CD4-positive, alpha-beta T cell (primary cell): Measurements from ENCODE around the gene NPTX2. TPM values are rescaled to one million over a fixed set of nuclear protein-coding genes. Genes with fewer than 3 reads are reported as not detected.

Experiments used
- ATAC-seq: fragments of 200-7000 bp; cut with Tn5 transposase; one replicate; pipeline ENCODE4 v1.10.0; 2022; ENCODE audit warnings: mild to moderate bottlenecking; ENCODE audit not compliant: poor library complexity
- CTCF ChIA-PET: fragments of 350-600 bp; sonication (Branson Sonifier 250); formaldehyde crosslinking; loops from one replicate; lab custom pipeline; 2021; ENCODE audit warnings: antibody characterized with exemption, inconsistent platforms; lab: Charles Lee
- POLR2A ChIA-PET: fragments of 350-600 bp; sonication (Branson Sonifier 250); formaldehyde crosslinking; loops from one replicate; lab custom pipeline; 2021; ENCODE audit warnings: antibody characterized with exemption, inconsistent platforms; lab: Charles Lee
- DNase-seq, 14 experiments: peaks; one replicate each; pipeline ENCODE4 v3.0.0-alpha.2; 2013 to 2020; ENCODE audit warnings: mixed read lengths in 2 of 14
- H3K27ac ChIP-seq, 2 donors: one replicate each; pipeline versions ENCODE4 v1.5.1 to v1.7.0; 2013; ENCODE audit warnings: low read length in 2 of 2, low read depth in 1 of 2, mild to moderate bottlenecking in 1 of 2
- H3K27me3 ChIP-seq, 2 experiments: 1 replicate in 1 of 2; 2 replicates in 1 of 2; pipeline versions ENCODE4 v1.6.1 to v1.7.0; 2013; ENCODE audit warnings: low read length in 2 of 2, control low read depth in 1 of 2, mild to moderate bottlenecking in 1 of 2, moderate library complexity in 1 of 2; ENCODE audit not compliant: insufficient read depth in 2 of 2, control insufficient read depth in 1 of 2
- H3K36me3 ChIP-seq: one replicate; pipeline ENCODE4 v1.6.1; 2013; ENCODE audit warnings: low read length, control low read depth; ENCODE audit not compliant: insufficient read depth
- H3K4me1 ChIP-seq: one replicate; pipeline ENCODE4 v1.6.1; 2013; ENCODE audit warnings: low read length, control low read depth; ENCODE audit not compliant: insufficient read depth
- H3K4me3 ChIP-seq: one replicate; pipeline ENCODE4 v1.5.1; 2013; ENCODE audit warnings: mild to moderate bottlenecking, low read length, moderate library complexity
- H3K9me3 ChIP-seq, 2 experiments: 1 replicate in 1 of 2; 2 replicates in 1 of 2; pipeline versions ENCODE4 v1.6.1 to v1.7.0; 2013; ENCODE audit warnings: low read length in 2 of 2, mild to moderate bottlenecking in 2 of 2, control low read depth in 1 of 2, moderate library complexity in 1 of 2; ENCODE audit not compliant: control insufficient read depth in 1 of 2, insufficient read depth in 1 of 2
- H3K27ac Mint-ChIP-seq: one replicate; pipeline ENCODE4 v1.8.0; 2020; ENCODE audit warnings: mixed read lengths
- H3K27me3 Mint-ChIP-seq: one replicate; pipeline ENCODE4 v1.8.0; 2021; ENCODE audit warnings: mixed read lengths
- H3K36me3 Mint-ChIP-seq: one replicate; pipeline ENCODE4 v1.8.0; 2021; ENCODE audit warnings: low read depth, mixed read lengths
- H3K4me1 Mint-ChIP-seq: one replicate; pipeline ENCODE4 v1.8.0; 2021; ENCODE audit warnings: low read depth, mixed read lengths
- H3K4me3 Mint-ChIP-seq: one replicate; pipeline ENCODE4 v1.8.0; 2020; ENCODE audit warnings: mild to moderate bottlenecking, mixed read lengths
- H3K9me3 Mint-ChIP-seq: one replicate; pipeline ENCODE4 v1.8.0; 2020; ENCODE audit warnings: mixed read lengths
- CTCF ChIP-seq: fragments of 200-600 bp; IDR thresholded peaks from one replicate; pipeline ENCODE4 v1.8.0; 2022; ENCODE audit warnings: antibody characterized with exemption, mild to moderate bottlenecking
- intact Hi-C, 2 experiments: fragments of 100-400 bp; cut with DNase I in 1 of 2; cut with micrococcal nuclease in 1 of 2; formaldehyde crosslinking; loops; one replicate each; pipeline versions ENCODE4 v1.15.1 to v1.9.0; 2023 to 2025; cut with DNase I, micrococcal nuclease
- total RNA-seq, 174 experiments: library from RNA in 2 of 174; stranded (reverse) in 2 of 174; gene quantifications; one replicate each; pipeline ENCODE4 v1.2.3 and lab custom pipeline; 2021 to 2026

The NPTX2 gene
- total RNA-seq, 2 experiments from 2014 or later = not detected

- H3K9me3 ChIP-seq = peaks cover 0 to 30% of the 10 kb centered on the region in 2 experiments
- no peaks in the 10 kb centered on the region for H3K36me3 ChIP-seq
- no peak overlapping the region for H3K27ac Mint-ChIP-seq
- TF ChIP-seq CTCF = no peak
- intact Hi-C loops = no loop called here
- H3K4me3 ChIP-seq = no peak overlapping the region
- no peaks in the 10 kb centered on the region for H3K36me3 Mint-ChIP-seq
- ATAC-seq (no peak), DNase-seq (no peak)
- no peaks in the 10 kb centered on the region for H3K4me1 Mint-ChIP-seq
- ChIA-PET POLR2A (no interaction called here), CTCF (no interaction called here)
- no peak overlapping the region for H3K4me3 Mint-ChIP-seq
- H3K27ac ChIP-seq = no peak overlapping the region
- no peaks in the 10 kb centered on the region for H3K4me1 ChIP-seq
- peaks cover 8% of the 10 kb centered on the region for H3K9me3 Mint-ChIP-seq
- no peaks in the 10 kb centered on the region for H3K27me3 ChIP-seq
- H3K27me3 Mint-ChIP-seq = no peaks in the 10 kb centered on the region
Measured at GRCh38 chr7:98670186-98670585, 53.1 kb downstream of the NPTX2 start.

DNA sequence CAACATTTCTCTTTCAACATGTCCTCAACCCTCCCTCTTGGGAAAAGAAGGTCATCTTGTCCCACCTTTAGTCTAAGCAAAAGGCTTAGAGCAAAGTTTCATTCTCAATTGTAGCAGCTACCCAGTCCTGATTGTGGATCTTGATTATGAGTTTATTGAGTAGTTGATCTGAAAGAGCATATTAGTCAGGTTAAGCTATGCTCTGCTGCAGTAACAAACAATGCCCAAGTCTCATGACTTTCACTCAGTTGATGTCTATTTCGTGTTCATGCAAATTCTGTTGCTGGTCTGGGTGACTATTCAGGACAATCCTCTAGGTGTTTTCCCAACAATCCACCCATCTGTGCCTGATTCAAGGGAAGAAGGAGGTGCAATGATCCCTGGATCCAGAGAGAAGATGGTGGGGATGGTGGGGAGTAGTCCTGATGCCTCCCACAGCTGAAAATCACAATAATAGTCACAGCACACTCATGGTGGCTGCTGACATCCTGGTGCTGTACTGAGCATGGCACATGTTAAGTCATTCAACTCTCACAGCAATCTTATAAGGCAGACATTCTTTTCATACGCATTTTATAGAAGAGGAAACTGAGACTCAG is 54.7 kb downstream of the NPTX2 start:
- Mint-ChIP-seq H3K36me3 (no peaks in the 10 kb centered on the region), H3K4me1 (no peaks in the 10 kb centered on the region), H3K27me3 (no peaks in the 10 kb centered on the region), H3K9me3 (peaks cover 8% of the 10 kb centered on the region), H3K4me3 (no peak overlapping the region), H3K27ac (no peak overlapping the region)
- Histone ChIP-seq H3K36me3 (no peaks in the 10 kb centered on the region), H3K4me1 (no peaks in the 10 kb centered on the region), H3K27me3 (no peaks in the 10 kb centered on the region), H3K4me3 (no peak overlapping the region), H3K27ac (no peak overlapping the region), H3K9me3 (peaks cover 0 to 30% of the 10 kb centered on the region in 2 experiments)
- intact Hi-C loops = no loop called here
- DNase-seq (no peak), ATAC-seq (no peak)
- TF ChIP-seq CTCF = no peak
- ChIA-PET POLR2A (no interaction called here), CTCF (no interaction called here)

DNA sequence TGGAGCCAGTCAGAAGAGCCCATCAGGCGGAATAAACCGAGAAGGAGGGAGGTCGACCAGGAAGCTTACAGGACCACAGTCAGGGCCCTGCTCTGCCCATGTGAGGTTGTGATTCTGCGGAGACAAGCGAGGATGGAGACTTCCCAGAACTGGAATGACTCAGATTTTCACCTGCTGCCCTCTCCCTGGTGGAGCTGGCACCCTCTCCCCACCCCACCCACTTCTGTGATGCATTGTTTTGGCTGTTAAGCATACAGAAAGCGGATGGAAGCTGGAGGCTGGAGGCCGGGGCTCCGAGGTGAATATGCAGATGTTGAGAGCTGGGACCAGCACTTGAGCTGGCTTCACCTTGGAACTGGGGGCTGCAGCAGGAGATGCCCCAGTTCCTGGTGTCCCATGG is 57.4 kb downstream of the NPTX2 start:
- no peak for TF ChIP-seq CTCF
- H3K4me3 Mint-ChIP-seq = no peak overlapping the region
- no peaks in the 10 kb centered on the region for H3K36me3 Mint-ChIP-seq
- CTCF ChIA-PET = no interaction called here
- intact Hi-C loops = no loop called here
- Histone ChIP-seq H3K27me3 (no peaks in the 10 kb centered on the region), H3K27ac (no peak overlapping the region), H3K36me3 (no peaks in the 10 kb centered on the region), H3K4me1 (no peaks in the 10 kb centered on the region), H3K9me3 (peaks cover 0 to 36% of the 10 kb centered on the region in 2 experiments), H3K4me3 (no peak overlapping the region)
- H3K27ac Mint-ChIP-seq = no peak overlapping the region
- H3K4me1 Mint-ChIP-seq = no peaks in the 10 kb centered on the region
- POLR2A ChIA-PET = no interaction called here
- no peak for ATAC-seq
- peaks cover 8% of the 10 kb centered on the region for H3K9me3 Mint-ChIP-seq
- no peaks in the 10 kb centered on the region for H3K27me3 Mint-ChIP-seq
- DNase-seq = no peak
